GM18502 (cell line): Measurements from ENCODE around the gene FAR1.

ENCODE experiments used
- ATAC-seq: cut with Tn5 transposase; IDR thresholded peaks from one replicate; pipeline ENCODE4 v1.9.1; 2021; ENCODE audit warnings: mild to moderate bottlenecking; ENCODE audit not compliant: unreplicated experiment, poor library complexity

FAR1 gene

DNA sequence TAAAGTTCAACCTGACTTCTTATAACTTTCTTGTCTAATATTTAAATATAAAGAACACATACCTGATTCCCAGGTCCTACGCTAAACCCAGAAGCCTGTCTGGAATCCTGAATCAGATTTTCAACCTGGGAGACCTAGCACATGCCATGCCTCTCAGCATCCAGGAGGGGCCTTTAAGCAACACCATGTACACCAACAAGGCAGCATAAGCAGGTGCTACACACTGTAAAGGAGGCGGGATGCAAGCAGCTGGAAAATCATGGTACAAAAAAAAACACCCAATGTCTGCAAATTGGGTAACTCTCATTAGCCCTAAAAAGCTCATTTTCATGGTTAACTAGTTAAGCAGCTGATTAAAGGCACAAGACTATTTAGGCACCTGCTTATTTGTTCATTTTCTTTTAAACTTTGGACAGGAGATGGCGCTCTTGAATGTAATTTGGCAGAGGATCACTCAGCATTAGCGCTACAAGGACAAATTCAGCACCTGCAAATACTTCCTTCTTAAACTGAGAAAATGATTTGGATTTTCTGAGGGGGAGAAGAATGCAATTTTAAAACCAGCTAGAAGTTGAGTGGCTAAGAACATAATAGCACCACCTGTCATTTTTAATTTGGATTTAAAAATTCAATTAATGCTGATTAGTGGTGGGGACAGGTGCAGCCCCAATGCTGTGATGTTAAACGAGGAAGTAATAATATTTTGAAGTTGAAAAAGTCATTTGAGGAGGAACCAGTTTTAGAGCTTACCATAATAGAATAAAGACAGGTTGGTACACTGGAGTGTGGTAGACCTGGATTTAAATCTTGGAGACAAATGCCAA is 104.0 kb downstream of the FAR1 start:
- peak; percentile 48 for ATAC-seq

DNA sequence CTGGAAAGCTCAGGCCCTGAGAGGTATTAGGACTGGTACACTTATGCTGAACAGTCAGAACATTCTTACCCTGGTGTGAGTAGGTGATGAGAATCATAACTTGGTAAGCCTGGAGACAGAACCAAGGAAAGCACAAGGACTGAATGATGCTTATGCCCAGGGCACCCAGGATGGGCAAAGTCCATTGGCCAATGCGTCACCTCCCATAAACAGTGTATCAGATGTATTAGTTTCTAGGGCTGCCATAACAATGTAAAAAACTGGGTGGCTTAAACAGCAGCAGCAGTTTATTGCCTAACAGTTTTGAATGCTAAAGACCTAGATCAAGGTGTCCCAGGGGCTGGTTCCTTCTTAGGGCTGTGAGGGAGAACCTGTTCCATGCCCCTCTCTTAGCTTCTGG is 107.0 kb downstream of the FAR1 start:
- ATAC-seq = no peak

DNA sequence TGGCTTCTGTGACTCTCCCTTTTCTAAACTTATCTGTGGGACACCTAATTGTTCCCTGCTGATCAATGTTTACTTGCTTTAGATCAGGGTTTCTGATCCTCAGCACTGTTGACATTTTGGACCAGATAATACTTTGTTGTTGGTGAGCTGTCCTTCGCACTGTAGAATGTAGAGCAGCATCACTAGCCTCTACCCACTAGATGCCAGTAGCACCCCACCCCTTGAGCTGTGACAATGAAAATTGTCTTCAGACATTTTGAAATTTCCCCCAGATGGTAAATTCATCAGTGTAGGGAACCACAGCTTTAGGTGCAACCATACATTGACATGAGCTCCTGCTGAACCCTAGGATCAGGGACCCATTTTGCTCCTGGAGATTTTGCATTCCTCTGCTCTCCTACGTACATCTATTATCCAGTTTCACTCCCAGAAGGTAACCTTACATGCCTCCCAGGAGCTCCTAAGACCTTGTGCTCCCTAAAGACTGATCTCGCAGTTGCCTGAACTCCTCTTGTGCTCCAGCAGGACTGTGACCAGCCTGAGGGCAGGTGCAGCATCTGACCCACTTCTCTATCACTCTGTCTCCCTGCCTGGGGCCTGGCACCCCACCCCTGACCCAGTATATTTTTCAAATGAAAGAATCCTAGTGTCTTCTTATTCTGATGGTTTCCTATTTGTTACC is 107.8 kb downstream of the FAR1 start:
- no peak for ATAC-seq

DNA sequence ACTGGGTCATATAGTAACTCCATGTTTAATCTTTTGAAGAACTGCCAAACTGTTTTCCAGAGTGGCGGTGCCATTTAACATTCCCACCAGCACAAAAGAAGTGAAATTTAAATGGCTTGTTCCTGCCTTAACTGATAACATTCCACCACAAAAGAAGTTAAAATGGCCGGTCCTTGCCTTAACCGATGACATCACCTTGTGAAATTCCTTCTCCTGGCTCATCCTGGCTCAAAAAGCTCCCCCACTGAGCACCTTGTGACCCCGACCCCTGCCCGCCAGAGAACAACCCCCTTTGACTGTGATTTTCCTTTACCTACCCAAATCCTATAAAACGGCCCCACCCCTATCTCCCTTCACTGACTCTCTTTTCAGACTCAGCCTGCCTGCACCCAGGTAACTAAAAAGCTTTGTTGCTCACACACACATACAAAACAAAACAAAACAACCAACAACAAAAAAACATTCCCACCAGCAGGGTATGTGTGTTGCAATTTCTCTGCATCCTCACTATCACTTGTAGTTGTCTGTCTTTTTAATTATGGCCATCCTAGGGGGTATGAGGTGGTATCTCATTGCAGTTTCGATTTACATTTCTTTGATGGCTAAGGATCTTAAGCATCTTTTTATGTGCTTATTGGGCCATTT is 109.0 kb downstream of the FAR1 start:
- ATAC-seq = no peak

DNA sequence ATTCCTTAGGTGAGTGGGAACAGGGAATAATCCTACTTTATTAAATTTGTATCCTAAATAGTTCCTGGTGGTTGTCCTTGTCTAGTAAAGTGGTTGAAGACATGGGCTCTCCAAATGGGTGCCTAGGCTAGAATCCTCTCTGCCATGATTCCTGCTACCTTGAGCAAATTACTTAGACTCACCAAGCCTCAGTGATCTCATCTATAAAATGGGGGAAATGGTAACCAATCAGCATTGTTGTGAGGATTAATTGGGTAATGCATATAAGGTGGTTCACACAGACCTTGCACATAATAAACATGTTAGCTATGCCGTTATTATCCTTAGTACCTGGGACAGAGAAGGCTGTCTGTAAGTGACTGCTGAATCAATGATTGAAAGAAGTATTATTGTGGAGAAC is 109.9 kb downstream of the FAR1 start:
- no peak for ATAC-seq

DNA sequence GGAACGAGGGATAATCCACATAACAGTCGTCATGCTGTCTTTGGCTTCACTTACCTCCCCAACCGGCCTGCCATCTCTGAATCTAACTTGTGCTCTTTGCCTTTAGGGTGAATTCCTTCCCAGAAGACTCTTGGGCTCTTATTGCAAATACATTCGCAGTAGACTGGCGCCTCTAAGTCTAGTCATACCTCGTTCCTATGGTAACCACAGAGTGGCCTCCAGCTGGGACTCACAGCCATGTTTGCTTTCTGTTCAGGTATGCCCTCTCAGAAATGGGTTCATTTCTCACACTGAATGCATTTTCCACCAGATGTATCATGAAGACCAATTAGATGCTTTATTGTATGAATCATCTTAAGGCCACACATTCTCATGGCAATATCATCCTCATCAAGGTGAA is 112.7 kb downstream of the FAR1 start:
- no peak for ATAC-seq
